SIG-M5 treated with dmso at 0.1 percent for 504 hours (cell line): Measurements from ENCODE around the gene RHOB.
"Not testable (repeated sequence)": the region's sequence is repeated elsewhere in the genome, so short reads cannot be mapped to it uniquely, and the experiment has no call there.

Source experiments
- DNase-seq: peaks from one replicate; lab custom pipeline; 2025; ENCODE audit not compliant: unreplicated experiment; lab: John Stamatoyannopoulos, UW

RHOB gene

DNA sequence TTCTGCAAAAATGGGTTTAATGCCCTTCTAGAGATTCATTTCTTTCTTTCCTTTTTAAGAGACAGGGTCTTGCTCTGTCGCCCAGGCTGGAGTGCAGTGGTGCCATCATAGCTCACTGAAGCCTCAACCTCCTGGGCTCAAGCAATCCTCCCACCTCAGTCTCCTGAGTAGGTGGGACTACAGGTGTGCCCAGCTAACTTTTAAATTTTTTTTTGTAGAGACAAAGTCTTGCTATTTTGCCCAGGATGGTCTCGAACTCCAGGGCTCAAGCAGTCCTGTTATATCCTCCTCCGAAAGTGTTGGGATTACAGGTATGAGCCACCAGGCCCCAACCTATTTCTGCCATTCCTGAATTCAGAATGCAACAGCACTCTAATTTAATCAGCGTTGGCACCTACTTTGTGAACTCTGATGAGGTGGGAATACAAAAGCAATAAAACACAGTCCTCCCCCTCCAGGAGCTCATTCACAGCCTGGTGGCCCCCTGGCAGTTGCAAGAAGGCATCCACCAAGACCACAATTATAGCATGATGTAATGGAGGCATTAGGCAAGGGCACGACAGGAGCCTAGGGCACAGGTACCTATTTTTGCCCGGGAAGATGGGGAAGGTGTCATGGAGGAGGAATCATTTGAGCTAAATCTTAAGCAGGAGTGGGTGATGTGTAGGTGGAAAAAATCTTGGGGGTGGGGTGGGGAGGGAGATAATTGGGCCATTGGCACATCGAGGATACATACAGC is 5.1 kb downstream of the RHOB start:
- no peak for DNase-seq

DNA sequence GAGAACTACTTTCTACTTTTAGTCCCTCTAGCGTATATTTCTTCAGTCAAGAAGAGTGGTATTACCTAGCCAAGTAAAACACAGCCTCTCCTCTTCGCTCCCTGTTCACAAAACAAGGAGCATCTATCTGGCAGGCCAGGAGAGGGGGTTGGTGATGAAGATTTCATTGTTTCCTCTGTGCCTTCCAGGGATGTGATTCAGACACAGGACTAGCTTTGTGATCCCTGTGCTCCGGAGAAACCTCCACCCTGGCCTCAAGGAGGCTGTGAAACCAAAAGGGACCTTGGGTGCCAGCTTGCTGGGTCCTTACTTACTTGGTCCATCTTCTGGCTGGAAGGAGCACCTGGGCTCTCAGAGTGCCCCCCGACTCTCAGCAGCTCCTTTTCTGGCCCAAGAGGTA is 5.7 kb downstream of the RHOB start:
- DNase-seq: no peak

DNA sequence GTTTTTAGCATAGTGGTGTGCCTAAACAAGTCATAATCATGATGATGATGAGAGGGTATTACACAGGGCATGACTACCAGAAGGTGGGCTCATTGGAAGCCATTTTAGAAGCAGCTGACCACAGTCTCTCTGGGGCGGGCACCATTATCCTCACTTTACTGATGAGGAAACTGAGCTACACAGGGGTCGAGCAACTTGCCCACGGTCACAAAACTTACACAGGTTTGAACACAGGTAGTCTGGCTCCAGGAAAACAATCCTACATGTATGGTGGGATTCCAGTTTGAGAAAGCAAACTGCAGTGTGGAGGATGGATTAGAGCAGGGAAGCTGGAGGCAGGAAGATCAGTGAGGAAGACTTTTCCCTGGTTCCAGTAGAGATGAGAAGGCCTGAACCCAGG is 6.2 kb downstream of the RHOB start:
- no peak for DNase-seq

GRCh38 chr2:20454036-20454981 is 7.4 kb downstream of the RHOB start:
- no peak for DNase-seq

DNA sequence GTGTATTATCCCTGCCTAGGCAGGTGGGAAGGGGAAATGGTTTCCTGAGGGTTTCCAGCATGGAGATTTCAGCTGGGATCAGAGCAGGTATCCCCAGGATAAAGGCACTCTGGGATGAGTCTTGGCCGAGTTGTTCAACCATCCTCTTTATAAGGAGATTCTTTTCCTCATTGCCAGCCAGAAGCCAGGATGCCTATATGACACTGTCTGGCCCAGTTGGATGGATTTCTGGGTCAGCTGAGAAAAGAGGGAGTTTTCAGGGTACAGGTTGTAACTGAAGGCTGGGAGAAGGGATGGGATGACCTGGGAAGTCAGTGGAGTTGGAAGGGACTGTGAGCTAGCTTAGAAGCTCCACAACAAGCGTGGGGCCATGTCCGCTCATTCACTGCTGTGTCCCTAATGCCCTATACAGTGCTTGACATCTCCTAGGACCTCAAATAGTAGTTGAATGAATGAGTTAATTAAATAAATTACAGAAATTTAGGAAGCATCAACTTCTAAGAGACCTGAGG is 8.3 kb downstream of the RHOB start:
- DNase-seq: no peak

- DNase-seq: no peak
These were observed 9.3 kb downstream of the RHOB start for GRCh38 chr2:20456116-20456571.

- no peak for DNase-seq
These were observed 10.0 kb downstream of the RHOB start for GRCh38 chr2:20456636-20457426.

DNA sequence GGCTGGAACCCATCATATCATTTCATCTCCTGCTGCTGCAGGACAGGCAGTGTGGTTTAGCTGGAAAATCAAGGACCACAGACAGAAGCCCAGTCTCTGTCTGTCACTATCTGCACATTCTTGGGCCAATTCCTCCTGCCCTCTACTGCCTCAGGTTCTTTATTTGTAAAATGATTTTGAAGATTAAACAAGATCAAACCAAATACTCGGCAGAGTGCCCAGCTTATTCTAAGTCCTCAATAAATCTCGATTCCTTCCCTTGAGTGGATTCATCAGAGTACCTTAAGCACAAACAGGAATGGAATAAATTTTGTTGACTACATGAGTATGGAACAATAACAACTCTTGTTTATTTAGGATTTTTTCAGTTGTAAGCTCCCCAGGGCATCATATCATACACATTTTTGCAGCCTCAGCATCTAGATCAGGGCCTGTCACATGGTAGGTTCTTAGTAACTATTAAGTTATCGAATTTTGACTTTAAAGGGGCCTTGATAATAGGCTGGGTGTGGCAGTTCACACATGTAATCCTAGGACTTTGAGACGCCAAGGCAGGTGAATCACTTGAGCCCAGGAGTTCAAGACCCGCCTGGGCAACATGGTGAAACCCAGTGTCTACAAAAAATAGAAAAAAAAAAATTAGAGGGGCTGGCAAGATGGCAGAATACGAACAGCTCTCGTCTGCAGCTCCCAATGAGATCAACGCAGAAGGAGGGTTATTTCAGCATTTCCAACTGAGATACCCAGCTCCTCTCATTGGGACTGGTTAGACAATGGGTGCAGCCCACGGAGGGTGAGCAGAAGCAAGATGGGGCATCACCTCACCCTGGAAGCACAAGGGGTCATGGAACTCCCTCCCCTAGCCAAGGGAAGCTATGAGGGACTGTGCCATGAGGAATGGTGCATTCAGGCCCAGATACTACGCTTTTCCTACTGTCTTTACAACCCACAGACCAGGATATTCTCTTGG is 11.1 kb downstream of the RHOB start:
- DNase-seq: no peak

DNA sequence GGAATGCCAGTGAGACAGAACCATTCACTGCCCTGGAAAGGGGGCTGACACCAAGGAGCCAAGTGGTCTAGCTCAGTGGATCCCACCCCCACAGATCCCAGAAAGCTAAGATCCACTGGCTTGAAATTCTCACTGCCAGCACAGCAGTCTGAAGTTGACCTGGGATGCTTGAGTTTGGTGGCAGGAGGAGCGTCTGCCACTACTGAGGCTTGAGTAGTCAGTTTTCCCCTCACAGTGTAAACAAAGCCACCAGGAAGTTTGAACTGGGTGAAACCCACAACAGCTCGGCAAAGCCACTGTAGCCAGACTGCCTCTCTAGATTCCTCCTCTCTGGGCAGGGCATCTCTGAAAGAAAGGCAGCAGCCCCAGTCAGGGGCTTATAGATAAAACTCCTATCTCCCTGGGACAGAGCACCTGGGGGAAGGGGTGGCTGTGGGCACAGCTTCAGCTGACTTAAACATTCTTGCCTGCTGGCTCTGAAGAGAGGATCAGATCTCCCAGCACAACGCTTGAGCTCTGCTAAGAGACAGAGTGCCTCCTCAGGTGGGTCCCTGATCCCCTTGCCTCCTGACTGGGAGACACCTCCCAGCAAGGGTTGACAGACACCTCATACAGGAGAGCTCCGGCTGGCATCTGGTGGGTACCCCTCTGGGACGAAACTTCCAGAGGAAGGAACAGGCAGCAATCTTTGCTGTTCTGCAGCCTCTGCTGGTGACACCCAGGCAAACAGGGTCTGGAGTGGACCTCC is 12.0 kb downstream of the RHOB start:
- not testable (repeated sequence) for DNase-seq

DNA sequence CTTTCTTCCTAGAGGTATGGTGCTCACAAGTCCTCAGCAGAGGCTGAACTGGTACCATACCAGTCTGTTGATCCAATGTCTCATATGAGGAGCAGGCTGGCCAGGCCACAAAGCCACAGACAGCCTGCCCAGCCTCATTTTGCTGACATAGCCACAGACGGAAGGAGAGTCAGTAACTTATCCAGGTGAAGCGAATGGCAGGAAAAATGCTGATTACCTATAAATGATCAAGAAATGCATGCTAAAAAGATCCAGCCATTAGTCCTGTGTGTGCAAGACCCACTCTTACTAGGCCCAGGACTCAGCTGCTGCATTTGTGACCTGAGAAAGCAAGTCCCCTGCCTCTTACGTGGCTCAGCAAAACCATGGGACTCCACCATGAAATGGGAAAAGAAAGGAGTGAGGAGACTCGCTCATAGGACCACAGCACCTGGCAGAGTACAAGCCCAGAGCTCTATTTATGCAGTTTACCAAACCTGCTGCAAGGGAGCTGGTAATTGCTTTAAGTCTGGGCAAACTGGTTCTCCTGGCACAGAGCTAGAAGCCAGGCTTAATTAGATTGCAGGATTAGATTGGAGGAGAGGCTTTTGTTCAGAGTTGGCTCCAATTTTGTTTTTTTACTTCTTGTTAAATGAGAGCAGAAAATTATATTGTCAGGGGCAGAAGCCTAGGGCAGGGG is 19.0 kb downstream of the RHOB start:
- peak; percentile 57 for DNase-seq

GRCh38 chr2:20467789-20468548 is 21.1 kb downstream of the RHOB start:
- DNase-seq: no peak

DNA sequence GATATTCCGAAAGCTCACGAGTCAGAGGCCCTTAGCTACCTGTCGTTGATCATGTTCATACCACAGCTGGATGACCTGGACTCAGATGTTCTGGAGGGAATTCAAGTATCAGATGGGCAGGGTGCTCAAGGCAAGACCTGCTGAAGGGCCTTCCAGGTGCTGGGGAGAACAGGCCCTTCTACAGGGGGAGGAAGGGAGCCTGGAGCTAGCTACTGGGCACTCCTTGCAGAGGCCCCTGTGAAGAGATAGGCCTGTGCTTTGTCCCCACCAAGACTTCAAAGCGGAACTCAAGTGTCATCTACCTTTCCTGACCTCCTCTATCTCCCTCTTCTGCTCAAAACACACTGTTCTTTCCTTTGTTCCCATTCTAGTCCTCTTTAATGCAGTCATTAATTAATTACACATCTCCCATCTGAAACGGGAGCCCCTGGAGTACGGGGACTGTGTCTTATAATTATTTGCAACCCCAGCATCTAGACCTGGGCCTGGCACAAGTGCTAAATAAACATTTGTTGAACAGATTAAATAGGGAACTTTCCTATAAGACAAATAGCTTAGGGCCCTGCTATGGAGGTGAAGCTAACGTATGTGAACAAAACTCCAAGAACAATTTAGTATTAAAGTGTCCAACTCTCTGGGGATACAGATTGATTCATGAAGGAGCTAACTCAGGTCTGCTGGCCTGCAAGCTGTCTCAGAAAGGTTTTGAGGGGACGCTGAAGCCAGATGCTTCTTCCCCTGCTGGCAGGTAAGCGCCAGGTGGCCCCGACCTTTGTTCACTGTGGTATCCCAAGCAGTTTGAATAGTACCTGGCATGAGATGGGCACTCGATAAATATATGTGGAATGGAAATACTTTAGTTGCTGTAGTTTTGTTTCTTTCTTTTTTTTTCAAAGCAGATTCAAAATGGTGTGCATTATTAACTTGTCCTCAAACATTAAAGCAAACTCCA is 22.0 kb downstream of the RHOB start:
- no peak for DNase-seq

- no peak for DNase-seq
These were observed 22.7 kb downstream of the RHOB start for GRCh38 chr2:20469595-20469994.

GRCh38 chr2:20470211-20470610 is 23.3 kb downstream of the RHOB start:
- no peak for DNase-seq

DNA sequence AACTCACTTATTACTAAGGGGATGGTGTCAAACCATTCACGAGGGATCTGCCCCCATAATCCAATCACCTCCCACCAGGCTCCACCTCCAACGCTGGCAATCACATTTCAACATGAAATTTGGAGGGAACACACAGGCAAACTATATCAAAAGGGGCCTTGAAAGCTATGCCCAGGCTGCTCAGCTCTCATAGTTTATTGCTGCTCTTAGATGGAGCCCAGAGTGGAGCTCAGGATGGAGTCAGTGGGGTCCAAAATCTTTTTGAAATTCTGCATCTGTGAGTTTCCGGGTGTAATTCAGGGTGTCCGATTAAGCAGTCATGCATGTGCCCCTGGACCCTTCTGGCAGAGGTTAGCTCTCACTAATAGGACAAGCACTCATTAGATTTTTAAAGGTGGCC is 24.3 kb downstream of the RHOB start:
- no peak for DNase-seq

GRCh38 chr2:20471902-20472559 is 25.2 kb downstream of the RHOB start:
- no peak for DNase-seq
